HepG2 (cell line): ENCODE measurements around the gene DEFB112. TPM values are rescaled to one million over a fixed set of nuclear protein-coding genes. Genes with fewer than 3 reads are reported as not detected.

Experiments
- ARID4A ChIP-seq: sonication (generic); formaldehyde crosslinking; IDR thresholded peaks from 2 replicates; pipeline ENCODE4 v1.5.0; 2020; ENCODE audit warnings: mild to moderate bottlenecking, missing genetic modification reagents, borderline replicate concordance
- HOMEZ ChIP-seq: IDR thresholded peaks from 2 replicates; pipeline ENCODE4 v1.6.1; 2016; ENCODE audit warnings: low read depth
- JARID2 ChIP-seq: sonication (generic); formaldehyde crosslinking; IDR thresholded peaks from 2 replicates; pipeline ENCODE4 v1.8.1; 2023; ENCODE audit warnings: missing genetic modification reagents, inconsistent platforms; ENCODE audit not compliant: insufficient replicate concordance
- KDM6A ChIP-seq: IDR thresholded peaks from 2 replicates; pipeline ENCODE4 v1.6.1; 2016; ENCODE audit warnings: low read depth
- NR2F1 ChIP-seq, 2 experiments: fragments of 450-650 bp in 1 of 2; formaldehyde crosslinking in 1 of 2; IDR thresholded peaks; 2 replicates each; pipeline versions ENCODE4 v1.5.0 to v1.6.1; 2016 to 2020; ENCODE audit warnings: mild to moderate bottlenecking in 1 of 2, missing compliant biosample characterization in 1 of 2, missing genetic modification reagents in 1 of 2, moderate library complexity in 1 of 2
- POGZ ChIP-seq: sonication (generic); formaldehyde crosslinking; IDR thresholded peaks from 2 replicates; pipeline ENCODE4 v1.4.0; 2020; ENCODE audit warnings: mild to moderate bottlenecking, missing genetic modification reagents
- RBAK ChIP-seq: sonication (generic); formaldehyde crosslinking; IDR thresholded peaks from 2 replicates; pipeline ENCODE4 v1.5.1; 2020; ENCODE audit warnings: mild to moderate bottlenecking, missing genetic modification reagents
- SKI ChIP-seq: fragments of 450-650 bp; IDR thresholded peaks from one replicate; pipeline ENCODE4 v1.6.1; 2018; ENCODE audit warnings: mild to moderate bottlenecking; ENCODE audit not compliant: partially characterized antibody
- SOX6 ChIP-seq, 2 experiments: fragments of 450-650 bp in 1 of 2; sonication (generic) in 1 of 2; formaldehyde crosslinking in 1 of 2; IDR thresholded peaks; 2 replicates each; pipeline versions ENCODE4 v1.4.0 to v1.6.1; 2017 to 2020; ENCODE audit warnings: antibody characterized with exemption in 1 of 2, mild to moderate bottlenecking in 1 of 2, missing genetic modification reagents in 1 of 2
- SPEN ChIP-seq: sonication (generic); formaldehyde crosslinking; IDR thresholded peaks from 2 replicates; pipeline ENCODE4 v1.5.1; 2020; ENCODE audit warnings: low read depth, mild to moderate bottlenecking, missing genetic modification reagents
- SRSF1 ChIP-seq: fragments of 200-400 bp; formaldehyde crosslinking; optimal IDR thresholded peaks from 2 replicates; pipeline ENCODE3; 2017; ENCODE audit warnings: mild to moderate bottlenecking, low read depth, low read length, moderate library complexity
- U2AF2 ChIP-seq: fragments of 200-400 bp; formaldehyde crosslinking; IDR thresholded peaks from 2 replicates; pipeline ENCODE4 v1.6.1; 2017; ENCODE audit warnings: low read depth, mild to moderate bottlenecking, low read length
- ZBTB33 ChIP-seq: sonication (generic); formaldehyde crosslinking; IDR thresholded peaks from 2 replicates; pipeline ENCODE4 v1.4.0; 2020; ENCODE audit warnings: missing genetic modification reagents
- ZEB1 ChIP-seq: IDR thresholded peaks from 2 replicates; pipeline ENCODE4 v1.6.1; 2012; ENCODE audit warnings: mild to moderate bottlenecking, low read depth, inconsistent platforms; ENCODE audit not compliant: insufficient replicate concordance
- ZFAT ChIP-seq: sonication (generic); formaldehyde crosslinking; conservative IDR thresholded peaks from 2 replicates; pipeline ENCODE4 v1.8.1; 2023; ENCODE audit warnings: missing genetic modification reagents, inconsistent platforms
- ZNF20 ChIP-seq: sonication (generic); formaldehyde crosslinking; IDR thresholded peaks from 2 replicates; pipeline ENCODE4 v1.4.0; 2020; ENCODE audit warnings: mild to moderate bottlenecking, moderate library complexity, missing genetic modification reagents
- ZNF235 ChIP-seq: sonication (generic); formaldehyde crosslinking; IDR thresholded peaks from 2 replicates; pipeline ENCODE4 v1.8.1; 2023; ENCODE audit warnings: mild to moderate bottlenecking, missing genetic modification reagents, borderline replicate concordance
- ZNF567 ChIP-seq: sonication (generic); formaldehyde crosslinking; IDR thresholded peaks from 2 replicates; pipeline ENCODE4 v1.8.1; 2023; ENCODE audit warnings: mild to moderate bottlenecking, missing genetic modification reagents, borderline replicate concordance
- ZNF576 ChIP-seq: sonication (generic); formaldehyde crosslinking; IDR thresholded peaks from 2 replicates; pipeline ENCODE4 v1.4.0; 2020; ENCODE audit warnings: mild to moderate bottlenecking, missing genetic modification reagents
- ZNF703 ChIP-seq: sonication (generic); formaldehyde crosslinking; IDR thresholded peaks from 2 replicates; pipeline ENCODE4 v1.5.1; 2020; ENCODE audit warnings: missing genetic modification reagents, mild to moderate bottlenecking, moderate library complexity, borderline replicate concordance
- ZNF780A ChIP-seq: sonication (generic); formaldehyde crosslinking; IDR thresholded peaks from 2 replicates; pipeline ENCODE4 v1.8.0; 2022; ENCODE audit warnings: mild to moderate bottlenecking, missing genetic modification reagents, moderate library complexity
- polyA plus RNA-seq, 8 experiments: library from polyadenylated mRNA; depleted of rRNA in 3 of 8; stranded (reverse) in 7 of 8; unstranded in 1 of 8; fragments of >200 nt; fragmentation: Illumina TruSeq in 4 of 8; extraction: Trizol in 4 of 8; gene quantifications; 2 replicates each; pipeline versions ENCODE4 v1.2.1 to v1.2.3, GENCODE V29; 2011 to 2016; ENCODE audit warnings: low read depth in 4 of 8, missing spikeins in 1 of 8, mixed read lengths in 1 of 8; ENCODE audit not compliant: insufficient read depth in 1 of 8
- total RNA-seq, 5 experiments: library from RNA; depleted of rRNA; stranded (reverse); fragments of >200 nt; fragmentation: Illumina TruSeq; extraction: Trizol; gene quantifications; 2 replicates each; pipeline ENCODE4 v1.2.3, GENCODE V29; 2016; ENCODE audit warnings: low read depth in 1 of 5

Gene DEFB112
- total and polyA plus RNA-seq, 2 of the 13 experiments (the other 11 are each of a cell fraction or from before 2014, with no cell fraction given), result not detected

GRCh38 chr6:50093116-50093937 lies 43.6 kb upstream of the DEFB112 start (continued):
- no peak for TF ChIP-seq ZBTB33 (CRISPR knock-in tag)
- peak; percentile 30 for TF ChIP-seq ZEB1
- no peak for TF ChIP-seq SOX6 (IDR thresholded peaks at IDR 0.05)
- TF ChIP-seq SOX6 (CRISPR knock-in tag; IDR thresholded peaks at IDR 0.05), result peak; percentile 96
- TF ChIP-seq KDM6A (CRISPR knock-in tag), result peak; percentile 89
- TF ChIP-seq U2AF2, result no peak
- TF ChIP-seq ZNF703 (CRISPR knock-in tag), result no peak
- TF ChIP-seq RBAK (CRISPR knock-in tag), result no peak
- no peak; the same call in 1 of the 2 replicates for TF ChIP-seq SPEN
- no peak for TF ChIP-seq SRSF1
- TF ChIP-seq ARID4A (CRISPR knock-in tag), result peak; percentile 85; the same call in 1 of the 2 replicates
- no peak for TF ChIP-seq JARID2 (CRISPR knock-in tag)
- no peak for TF ChIP-seq ZNF567 (CRISPR knock-in tag)
- no peak for TF ChIP-seq ZNF20 (CRISPR knock-in tag)
- no peak for TF ChIP-seq ZNF780A
- TF ChIP-seq SKI, result peak; percentile 79
- no peak for TF ChIP-seq ZNF576 (CRISPR knock-in tag)
- no peak for TF ChIP-seq ZNF235 (CRISPR knock-in tag)
- TF ChIP-seq NR2F1 (CRISPR knock-in tag; IDR thresholded peaks at IDR 0.05), result peak in 1 of 2 experiments; percentile 47; a peak in 1 of 4 replicates
- TF ChIP-seq HOMEZ (CRISPR knock-in tag), result peak; percentile 92
- peak; percentile 94 for TF ChIP-seq POGZ (CRISPR knock-in tag)
- no peak for TF ChIP-seq ZFAT (CRISPR knock-in tag)
